Pulmonary artery endothelial cell (primary cell): ENCODE data around the gene SUPT7L. TPM values are rescaled to one million over a fixed set of nuclear protein-coding genes. Genes with fewer than 3 reads are reported as not detected.
"Not testable (repeated sequence)": the region's sequence is repeated elsewhere in the genome, so short reads cannot be mapped to it uniquely, and the experiment has no call there.

ENCODE experiments used
- DNase-seq: peaks from one replicate; pipeline ENCODE4 v3.0.0-alpha.2; 2011; ENCODE audit warnings: low read depth, low spot score
- total RNA-seq: library from RNA; depleted of rRNA; stranded (reverse); fragments of >200 nt; gene quantifications from 2 replicates; pipeline ENCODE4 v1.2.3, GENCODE V29; 2014

Gene SUPT7L
- total RNA-seq, 1 donor from 2014 or later, result 9.6 TPM

- no peak for DNase-seq
These were observed 22.2 kb upstream of the SUPT7L start for GRCh38 chr2:27685577-27685976.

DNA sequence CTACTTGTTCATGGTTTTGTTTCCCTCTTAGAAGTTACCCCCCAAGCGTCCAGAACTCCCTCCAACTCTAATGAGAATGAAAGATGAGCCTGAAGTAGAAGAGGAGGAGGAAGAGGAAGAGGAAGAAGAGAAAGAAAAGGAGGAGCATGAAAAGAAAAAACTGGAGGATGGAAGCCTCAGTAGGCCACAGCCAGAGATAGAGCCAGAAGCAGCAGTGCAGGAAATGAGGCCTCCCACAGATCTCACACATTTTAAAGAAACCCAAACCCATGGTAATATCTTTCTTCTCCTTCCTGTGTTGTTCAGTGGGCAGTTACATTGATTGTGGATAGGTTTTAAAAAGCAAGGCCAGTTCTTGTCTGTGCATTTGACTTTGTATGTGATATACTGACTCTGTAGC, 21.6 kb upstream of the SUPT7L start:
- not testable (repeated sequence) for DNase-seq

GRCh38 chr2:27683390-27684071, 20.1 kb upstream of the SUPT7L start:
- DNase-seq, result peak; percentile 75

DNA sequence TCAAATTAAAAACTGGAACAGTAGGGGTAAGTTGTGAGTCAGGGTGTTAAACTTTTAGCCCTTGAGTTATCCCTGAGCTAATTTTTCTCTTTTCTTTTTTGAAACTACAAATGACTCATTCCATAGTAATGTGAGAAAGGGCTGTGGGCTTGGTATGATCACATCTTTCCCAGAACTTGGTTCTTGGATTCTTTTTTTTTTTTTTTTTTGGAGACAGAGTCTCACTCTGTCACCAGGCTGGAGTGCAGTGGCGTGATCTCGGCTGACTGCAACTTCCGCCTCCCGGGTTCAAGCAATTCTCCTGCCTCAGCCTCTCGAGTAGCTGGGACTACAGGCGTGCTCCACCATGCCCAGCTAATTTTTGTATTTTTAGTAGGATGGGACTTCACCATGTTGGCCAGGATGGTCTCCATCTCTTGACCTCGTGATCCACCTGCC, 18.9 kb upstream of the SUPT7L start:
- DNase-seq, result peak; percentile 60

DNA sequence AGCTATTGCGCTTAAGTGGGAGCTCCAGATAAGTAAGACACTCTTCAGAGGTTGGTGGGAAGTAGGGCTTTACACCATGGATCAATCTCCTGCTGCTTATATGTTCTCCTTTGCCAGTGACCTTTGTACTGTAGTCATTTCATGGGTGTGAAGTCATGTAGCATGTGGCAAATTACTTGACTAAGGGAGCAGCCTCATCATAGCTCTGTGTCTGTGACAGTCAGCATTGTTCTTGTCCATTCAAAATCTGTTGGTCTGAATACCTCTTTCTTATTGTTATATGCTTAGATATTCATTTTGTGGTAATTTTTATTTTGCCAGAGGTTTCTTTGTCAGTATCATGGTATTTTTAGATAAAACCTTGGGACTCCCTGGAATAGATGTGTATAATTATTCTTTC, 18.4 kb upstream of the SUPT7L start:
- no peak for DNase-seq

GRCh38 chr2:27680571-27680970, 17.2 kb upstream of the SUPT7L start:
- DNase-seq, result no peak

GRCh38 chr2:27672723-27673486, 9.5 kb upstream of the SUPT7L start:
- no peak for DNase-seq

- DNase-seq, result no peak
These were observed 7.8 kb upstream of the SUPT7L start for GRCh38 chr2:27671235-27671634.

GRCh38 chr2:27667446-27667845, 4.0 kb upstream of the SUPT7L start:
- no peak for DNase-seq

- no peak for DNase-seq
These were observed 1.4 kb upstream of the SUPT7L start for GRCh38 chr2:27664622-27665363.

- DNase-seq, result no peak
These were observed 750 bp upstream of the SUPT7L start for GRCh38 chr2:27664154-27664574.

- no peak for DNase-seq
These were observed 2.0 kb downstream of the SUPT7L start for GRCh38 chr2:27661371-27661770.

GRCh38 chr2:27655155-27655951, 8.1 kb downstream of the SUPT7L start:
- DNase-seq, result no peak

GRCh38 chr2:27653397-27653796, 10.0 kb downstream of the SUPT7L start:
- no peak for DNase-seq

- DNase-seq, result no peak
These were observed 10.6 kb downstream of the SUPT7L start for GRCh38 chr2:27652790-27653189.

DNA sequence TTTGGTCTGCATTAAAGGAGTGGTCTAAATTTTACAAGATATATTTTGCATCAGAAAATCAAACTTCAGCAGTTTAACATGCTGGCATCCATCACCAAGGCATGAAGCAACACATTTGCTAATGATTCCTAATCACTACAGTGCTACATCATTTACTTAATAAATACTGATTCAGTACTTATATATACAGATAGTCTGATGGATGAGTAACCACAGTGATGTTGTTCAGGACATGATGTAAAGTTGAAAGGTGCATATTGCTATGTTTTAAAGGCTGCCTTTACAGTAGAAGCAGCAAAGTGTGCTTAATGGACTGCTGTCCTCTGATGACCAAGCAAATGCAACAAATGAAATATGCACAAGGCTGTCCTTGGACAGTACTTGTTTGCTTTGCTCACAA, 11.1 kb downstream of the SUPT7L start:
- DNase-seq, result no peak

GRCh38 chr2:27651056-27651455, 12.4 kb downstream of the SUPT7L start:
- DNase-seq, result no peak

DNA sequence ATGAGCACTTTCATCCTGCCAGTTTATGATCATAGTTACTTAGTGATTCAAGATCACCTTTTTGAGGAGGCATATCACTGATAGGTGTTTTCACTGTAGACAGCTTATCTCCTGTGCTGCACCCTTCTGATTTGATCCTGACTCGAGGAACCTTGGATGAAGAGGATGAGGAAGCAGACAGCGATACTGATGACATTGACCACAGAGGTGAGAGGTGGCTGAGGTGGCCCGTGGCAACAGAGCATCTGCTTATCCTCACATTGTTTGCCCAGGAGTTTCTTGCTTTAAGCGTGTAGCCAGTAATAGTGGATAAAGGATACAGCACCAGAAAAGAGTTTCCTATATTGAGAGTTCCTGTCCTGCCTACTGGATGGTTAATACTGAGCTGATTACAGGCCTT, 15.7 kb downstream of the SUPT7L start:
- DNase-seq, result no peak

GRCh38 chr2:27647289-27647688, 16.1 kb downstream of the SUPT7L start:
- no peak for DNase-seq

DNA sequence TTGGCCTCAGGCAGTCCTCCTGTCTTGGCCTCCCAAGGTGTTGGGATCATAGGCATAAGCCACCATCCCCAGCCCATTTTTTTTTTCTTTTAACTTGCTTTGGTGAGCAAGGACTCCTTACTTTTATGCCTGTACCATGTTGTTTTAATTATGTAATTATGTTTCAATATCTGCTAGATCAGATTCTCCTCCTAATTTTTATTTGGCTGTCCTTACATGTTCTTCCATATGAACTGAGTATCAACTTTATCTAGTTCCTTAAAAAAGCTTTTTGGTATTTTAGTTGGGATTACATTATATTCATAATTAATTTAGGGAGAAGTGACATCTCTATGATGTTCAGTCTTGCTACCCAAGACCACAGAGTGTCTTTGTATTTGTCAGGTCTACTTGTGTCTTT, 18.2 kb downstream of the SUPT7L start:
- no peak for DNase-seq

GRCh38 chr2:27640722-27641245, 22.6 kb downstream of the SUPT7L start:
- no peak for DNase-seq
